HCT116 (cell line): ENCODE measurements around the gene CASKIN2. TPM values are rescaled to one million over a fixed set of nuclear protein-coding genes. Genes with fewer than 3 reads are reported as not detected.

Source experiments
- ATAC-seq: fragments of 200-7000 bp; cut with Tn5 transposase; 2 replicates; pipeline ENCODE4 v1.9.1; 2020; ENCODE audit warnings: mild to moderate bottlenecking, moderate library complexity
- BruUV-seq: library from RNA; stranded (reverse); fragments of 400-500 nt; replicated peaks from 2 replicates; lab custom pipeline; 2021; lab: Mats Ljungman, UMichigan
- CTCF ChIA-PET: fragments of 300-600 bp; sonication (Branson Sonifier 250); formaldehyde crosslinking; loops from one replicate; lab custom pipeline; 2021; ENCODE audit warnings: antibody characterized with exemption; lab: Charles Lee
- POLR2A ChIA-PET: fragments of 300-600, 350-600 bp; sonication (Branson Sonifier 250); formaldehyde crosslinking; loops from one replicate; lab custom pipeline; 2021; ENCODE audit warnings: antibody characterized with exemption; lab: Charles Lee
- RAD21 ChIA-PET, 2 experiments: fragments of 300-600 bp; sonication (Branson Sonifier 250); formaldehyde crosslinking; loops; one replicate each; lab custom pipeline; 2023; ENCODE audit warnings: low total read pairs in 2 of 2; ENCODE audit not compliant: uncharacterized antibody in 2 of 2, unreplicated experiment in 2 of 2, low non-redundant PET in 1 of 2; lab: Charles Lee
- DNase-seq: peaks from one replicate; pipeline ENCODE4 v3.0.0-alpha.2; 2010; ENCODE audit warnings: low read depth, low spot score
- H2AFZ ChIP-seq: fragments of 200-600 bp; shearing (Covaris generic), sonication (generic); 2 replicates; pipeline ENCODE4 v1.6.1; 2017; ENCODE audit warnings: low read depth, mixed run types, mixed read lengths, antibody characterized with exemption, low read length; ENCODE audit not compliant: poor library complexity, severe bottlenecking
- H3K27ac ChIP-seq: 2 replicates; pipeline ENCODE4 v1.5.1; 2012; ENCODE audit warnings: low read depth, low read length
- H3K27me3 ChIP-seq: fragments of 200-600 bp; sonication (generic); 2 replicates; pipeline ENCODE4 v1.6.1; 2016; ENCODE audit warnings: mixed run types, low read length, mixed read lengths; ENCODE audit not compliant: insufficient read depth
- H3K36me3 ChIP-seq, 2 experiments: fragments of 200-500 bp in 1 of 2; fragments of 200-600 bp in 1 of 2; sonication (Bioruptor generic) in 1 of 2; sonication (generic) in 1 of 2; 2 replicates each; pipeline versions ENCODE4 v1.5.1 to v1.6.1; 2014 to 2016; ENCODE audit warnings: low read length in 2 of 2, inconsistent platforms in 1 of 2, mixed read lengths in 1 of 2, mixed run types in 1 of 2; ENCODE audit not compliant: insufficient read depth in 2 of 2, control insufficient read depth in 1 of 2
- H3K4me1 ChIP-seq, 2 experiments: fragments of 200-600 bp in 1 of 2; sonication (generic) in 1 of 2; 2 replicates each; pipeline versions ENCODE4 v1.5.1 to v1.6.1; 2012 to 2017; ENCODE audit warnings: low read length in 2 of 2, inconsistent platforms in 1 of 2, mild to moderate bottlenecking in 1 of 2, mixed read lengths in 1 of 2, mixed run types in 1 of 2, moderate library complexity in 1 of 2; ENCODE audit not compliant: insufficient read depth in 2 of 2, control insufficient read depth in 1 of 2
- H3K4me2 ChIP-seq: fragments of 200-600 bp; sonication (generic); 2 replicates; pipeline ENCODE4 v1.6.1; 2017; ENCODE audit warnings: mixed run types, low read length, mixed read lengths
- H3K4me3 ChIP-seq, 2 experiments: fragments of 200-600 bp in 1 of 2; sonication (generic) in 1 of 2; replicated peaks in 1 of 2; 2 replicates each; pipeline ENCODE4 v1.5.1; 2011 to 2016; ENCODE audit warnings: low read length in 2 of 2, control low read depth in 1 of 2, low read depth in 1 of 2, mild to moderate bottlenecking in 1 of 2, mixed read lengths in 1 of 2, mixed run types in 1 of 2
- H3K79me2 ChIP-seq: fragments of 200-600 bp; sonication (generic); 2 replicates; pipeline ENCODE4 v1.6.1; 2017; ENCODE audit warnings: mild to moderate bottlenecking, mixed run types, low read length, moderate library complexity, mixed read lengths; ENCODE audit not compliant: insufficient read depth
- H3K9ac ChIP-seq: fragments of 200-600 bp; sonication (generic); 2 replicates; pipeline ENCODE4 v1.6.1; 2016; ENCODE audit warnings: low read length, mixed read lengths
- H3K9me2 ChIP-seq: fragments of 200-600 bp; sonication (generic), shearing (Covaris generic); 2 replicates; pipeline ENCODE4 v1.6.1; 2017; ENCODE audit warnings: mixed run types, mild to moderate bottlenecking, moderate library complexity; ENCODE audit not compliant: insufficient read depth
- H3K9me3 ChIP-seq, 2 experiments: fragments of 200-500 bp in 1 of 2; fragments of 200-600 bp in 1 of 2; sonication (Bioruptor generic) in 1 of 2; sonication (generic) in 1 of 2; 2 replicates each; pipeline ENCODE4 v1.6.1; 2014 to 2017; ENCODE audit warnings: low read length in 2 of 2, mixed read lengths in 2 of 2, inconsistent platforms in 1 of 2, low read depth in 1 of 2, mild to moderate bottlenecking in 1 of 2, mixed run types in 1 of 2, moderate library complexity in 1 of 2; ENCODE audit not compliant: control insufficient read depth in 1 of 2, insufficient read depth in 1 of 2
- H4K20me1 ChIP-seq: fragments of 200-600 bp; sonication (generic), shearing (Covaris generic); 2 replicates; pipeline ENCODE4 v1.6.1; 2017; ENCODE audit warnings: mixed run types, mild to moderate bottlenecking, moderate library complexity; ENCODE audit not compliant: insufficient read depth
- ATF3 ChIP-seq: IDR thresholded peaks from 2 replicates; pipeline ENCODE4 v1.6.1; 2012
- CTCF ChIP-seq, 3 experiments: fragments of 200-600 bp in 1 of 3; sonication (generic) in 1 of 3; IDR thresholded peaks in 2 of 3; conservative IDR thresholded peaks in 1 of 3; 2 replicates each; pipeline ENCODE4 v1.5.1; 2012 to 2017; ENCODE audit warnings: low read depth in 2 of 3, low read length in 2 of 3, antibody characterized with exemption in 1 of 3, borderline replicate concordance in 1 of 3, control low read depth in 1 of 3, mild to moderate bottlenecking in 1 of 3, mixed read lengths in 1 of 3, mixed run types in 1 of 3, moderate library complexity in 1 of 3; ENCODE audit not compliant: insufficient read depth in 1 of 3
- EGR1 ChIP-seq: IDR thresholded peaks from 2 replicates; pipeline ENCODE4 v1.6.1; 2012; ENCODE audit warnings: low read depth
- ELF1 ChIP-seq: IDR thresholded peaks from 2 replicates; pipeline ENCODE4 v1.6.1; 2012; ENCODE audit warnings: low read depth, borderline replicate concordance
- EZH2 ChIP-seq: fragments of 200-600 bp; sonication (generic); IDR thresholded peaks from 2 replicates; pipeline ENCODE4 v1.6.1; 2017; ENCODE audit warnings: antibody characterized with exemption, mixed run types
- EZH2phosphoT487 ChIP-seq: fragments of 200-600 bp; IDR thresholded peaks from 2 replicates; pipeline ENCODE4 v1.6.1; 2018; ENCODE audit warnings: antibody characterized with exemption, borderline replicate concordance
- FOSL1 ChIP-seq: IDR thresholded peaks from 2 replicates; pipeline ENCODE4 v1.6.1; 2012; ENCODE audit warnings: low read depth
- POLR2AphosphoS5 ChIP-seq: IDR thresholded peaks from 2 replicates; pipeline ENCODE4 v1.6.1; 2011; ENCODE audit warnings: mild to moderate bottlenecking, low read depth, low read length, moderate library complexity
- RAD21 ChIP-seq: IDR thresholded peaks from 2 replicates; pipeline ENCODE4 v1.6.1; 2012; ENCODE audit warnings: low read depth, mild to moderate bottlenecking
- SIN3A ChIP-seq: IDR thresholded peaks from 2 replicates; pipeline ENCODE4 v1.6.1; 2012; ENCODE audit warnings: low read depth
- TCF7L2 ChIP-seq: IDR thresholded peaks from 2 replicates; pipeline ENCODE4 v1.7.0; 2011; ENCODE audit warnings: borderline replicate concordance, inconsistent platforms; ENCODE audit not compliant: insufficient read depth, insufficient read length; ENCODE audit errors: extremely low read depth
- YY1 ChIP-seq: IDR thresholded peaks from 2 replicates; pipeline ENCODE4 v1.6.1; 2011; ENCODE audit warnings: low read length, low read depth, moderate library complexity, mild to moderate bottlenecking; ENCODE audit not compliant: insufficient replicate concordance; ENCODE audit errors: extremely low read depth
- intact Hi-C: fragments of 100-400 bp; cut with micrococcal nuclease; formaldehyde crosslinking; loops from 2 replicates; pipeline ENCODE4 v1.10.0; 2022
- total RNA-seq: library from RNA; stranded (reverse); gene quantifications from one replicate; pipeline ENCODE4 v1.2.1, GENCODE V29; 2021; ENCODE audit not compliant: unreplicated experiment
- TF ChIP-seq, protein P1 (sequence below): IDR thresholded peaks from 2 replicates; pipeline ENCODE4 v1.6.1; 2011; ENCODE audit warnings: mild to moderate bottlenecking, low read length, moderate library complexity; ENCODE audit not compliant: insufficient replicate concordance; ENCODE audit errors: extremely low read depth
- TF ChIP-seq, protein P2 (sequence below): IDR thresholded peaks from 2 replicates; pipeline ENCODE4 v1.6.1; 2012; ENCODE audit warnings: low read depth

Gene CASKIN2
- total RNA-seq, 1 experiment from 2014 or later, result 38.4 TPM

DNA sequence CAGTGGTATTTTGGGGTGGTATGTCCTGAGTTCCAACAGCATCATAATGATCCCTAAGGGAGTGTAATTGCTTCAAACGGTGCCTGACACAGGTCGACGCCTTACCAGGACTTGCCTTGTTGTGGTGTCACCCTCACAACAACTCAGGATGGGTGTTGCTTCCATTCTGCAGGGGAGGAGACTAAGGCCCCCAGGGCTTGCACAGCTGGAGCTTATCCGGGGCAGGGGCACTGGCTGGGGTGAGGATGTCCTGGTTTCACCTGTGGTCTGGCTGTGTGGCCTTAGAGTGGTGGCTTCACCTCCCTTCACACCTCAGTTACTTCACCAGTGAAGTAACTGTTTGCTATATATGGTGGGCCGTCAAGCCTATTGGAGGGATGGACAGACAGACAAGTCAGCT lies 33.5 kb upstream of the CASKIN2 start (continued):
- no peak for TF ChIP-seq YY1
- no peak for TF ChIP-seq FOSL1
- TF ChIP-seq RAD21, result no peak
- TF ChIP-seq ELF1, result no peak
- TF ChIP-seq EZH2phosphoT487, result no peak
- TF ChIP-seq, protein P1, sequence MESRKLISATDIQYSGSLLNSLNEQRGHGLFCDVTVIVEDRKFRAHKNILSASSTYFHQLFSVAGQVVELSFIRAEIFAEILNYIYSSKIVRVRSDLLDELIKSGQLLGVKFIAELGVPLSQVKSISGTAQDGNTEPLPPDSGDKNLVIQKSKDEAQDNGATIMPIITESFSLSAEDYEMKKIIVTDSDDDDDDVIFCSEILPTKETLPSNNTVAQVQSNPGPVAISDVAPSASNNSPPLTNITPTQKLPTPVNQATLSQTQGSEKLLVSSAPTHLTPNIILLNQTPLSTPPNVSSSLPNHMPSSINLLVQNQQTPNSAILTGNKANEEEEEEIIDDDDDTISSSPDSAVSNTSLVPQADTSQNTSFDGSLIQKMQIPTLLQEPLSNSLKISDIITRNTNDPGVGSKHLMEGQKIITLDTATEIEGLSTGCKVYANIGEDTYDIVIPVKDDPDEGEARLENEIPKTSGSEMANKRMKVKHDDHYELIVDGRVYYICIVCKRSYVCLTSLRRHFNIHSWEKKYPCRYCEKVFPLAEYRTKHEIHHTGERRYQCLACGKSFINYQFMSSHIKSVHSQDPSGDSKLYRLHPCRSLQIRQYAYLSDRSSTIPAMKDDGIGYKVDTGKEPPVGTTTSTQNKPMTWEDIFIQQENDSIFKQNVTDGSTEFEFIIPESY, result no peak
- no peak for TF ChIP-seq SIN3A

DNA sequence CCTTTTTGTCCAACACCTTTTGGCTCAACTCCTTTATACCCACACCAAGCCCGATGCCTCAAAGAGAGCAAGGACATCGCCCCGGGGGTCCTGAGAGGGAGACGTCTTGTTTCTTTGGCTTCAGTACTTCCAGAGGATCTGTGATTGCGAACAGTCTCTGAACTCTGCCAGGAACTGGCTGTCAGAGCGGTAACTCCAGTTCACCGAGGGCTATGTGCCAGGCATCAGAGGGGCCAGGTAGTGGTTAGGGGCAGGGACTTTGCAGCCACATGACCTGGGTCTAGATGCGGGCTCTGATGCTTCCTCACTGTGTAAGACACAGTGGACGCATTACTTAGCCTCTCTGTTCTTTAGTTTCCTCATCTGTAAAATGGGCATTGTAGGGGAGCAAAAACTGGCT lies 31.8 kb upstream of the CASKIN2 start:
- H3K79me2 ChIP-seq, result peaks cover 39% of the 10 kb centered on the region
- H2AFZ ChIP-seq, result no peak overlapping the region
- no peaks in the 10 kb centered on the region; a peak in 1 of 4 replicates for H3K36me3 ChIP-seq
- no peak for DNase-seq
- no peaks in the 10 kb centered on the region for H3K9me3 ChIP-seq
- H3K27me3 ChIP-seq, result no peaks in the 10 kb centered on the region
- no peak overlapping the region for H3K4me3 ChIP-seq
- H3K9ac ChIP-seq, result no peak overlapping the region
- no TSS peak for BruUV-seq
- no peak overlapping the region; the same call in 1 of the 2 replicates for H3K27ac ChIP-seq
- no peak overlapping the region for H3K4me2 ChIP-seq
- TF ChIP-seq POLR2AphosphoS5 (no peak), ATF3 (no peak), TCF7L2 (no peak), FOSL1 (no peak), YY1 (no peak), CTCF (IDR thresholded peaks at IDR 0.05 in 2 of 3, conservative IDR thresholded peaks at IDR 0.05 in 1 of 3; ENCODE audit: borderline replicate concordance in 1 of 3, insufficient read depth in 1 of 3, low read depth in 2 of 3, low read length in 2 of 3) (no peak), EZH2phosphoT487 (no peak), EZH2 (no peak), EGR1 (no peak)
- TF ChIP-seq, protein P2, sequence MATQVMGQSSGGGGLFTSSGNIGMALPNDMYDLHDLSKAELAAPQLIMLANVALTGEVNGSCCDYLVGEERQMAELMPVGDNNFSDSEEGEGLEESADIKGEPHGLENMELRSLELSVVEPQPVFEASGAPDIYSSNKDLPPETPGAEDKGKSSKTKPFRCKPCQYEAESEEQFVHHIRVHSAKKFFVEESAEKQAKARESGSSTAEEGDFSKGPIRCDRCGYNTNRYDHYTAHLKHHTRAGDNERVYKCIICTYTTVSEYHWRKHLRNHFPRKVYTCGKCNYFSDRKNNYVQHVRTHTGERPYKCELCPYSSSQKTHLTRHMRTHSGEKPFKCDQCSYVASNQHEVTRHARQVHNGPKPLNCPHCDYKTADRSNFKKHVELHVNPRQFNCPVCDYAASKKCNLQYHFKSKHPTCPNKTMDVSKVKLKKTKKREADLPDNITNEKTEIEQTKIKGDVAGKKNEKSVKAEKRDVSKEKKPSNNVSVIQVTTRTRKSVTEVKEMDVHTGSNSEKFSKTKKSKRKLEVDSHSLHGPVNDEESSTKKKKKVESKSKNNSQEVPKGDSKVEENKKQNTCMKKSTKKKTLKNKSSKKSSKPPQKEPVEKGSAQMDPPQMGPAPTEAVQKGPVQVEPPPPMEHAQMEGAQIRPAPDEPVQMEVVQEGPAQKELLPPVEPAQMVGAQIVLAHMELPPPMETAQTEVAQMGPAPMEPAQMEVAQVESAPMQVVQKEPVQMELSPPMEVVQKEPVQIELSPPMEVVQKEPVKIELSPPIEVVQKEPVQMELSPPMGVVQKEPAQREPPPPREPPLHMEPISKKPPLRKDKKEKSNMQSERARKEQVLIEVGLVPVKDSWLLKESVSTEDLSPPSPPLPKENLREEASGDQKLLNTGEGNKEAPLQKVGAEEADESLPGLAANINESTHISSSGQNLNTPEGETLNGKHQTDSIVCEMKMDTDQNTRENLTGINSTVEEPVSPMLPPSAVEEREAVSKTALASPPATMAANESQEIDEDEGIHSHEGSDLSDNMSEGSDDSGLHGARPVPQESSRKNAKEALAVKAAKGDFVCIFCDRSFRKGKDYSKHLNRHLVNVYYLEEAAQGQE, result no peak
- ChIA-PET RAD21 (no interaction called here), POLR2A (no interaction called here), CTCF (no interaction called here)
- intact Hi-C loops, result no loop called here
- ATAC-seq, result no peak
- no peaks in the 10 kb centered on the region for H4K20me1 ChIP-seq
- peaks cover 28 to 39% of the 10 kb centered on the region in 2 experiments for H3K4me1 ChIP-seq
- no peaks in the 10 kb centered on the region for H3K9me2 ChIP-seq
